GM23338 (cell line): ENCODE measurements around the gene F12. TPM values are rescaled to one million over a fixed set of nuclear protein-coding genes. Genes with fewer than 3 reads are reported as not detected.

ENCODE experiments used
- ATAC-seq: fragments of 200-7000 bp; cut with Tn5 transposase; 3 replicates; pipeline ENCODE4 v1.9.1; 2020
- DNase-seq: peaks from one replicate; pipeline ENCODE4 v3.0.0-alpha.2; 2015; ENCODE audit warnings: low spot score
- H2AFZ ChIP-seq: fragments of 200-600 bp; sonication (generic); 2 replicates; pipeline ENCODE4 v1.8.0; 2016; ENCODE audit warnings: antibody characterized with exemption, mild to moderate bottlenecking, moderate library complexity
- H3F3A ChIP-seq: fragments of 200-600 bp; sonication (generic); replicated peaks from 2 replicates; pipeline ENCODE4 v1.8.0; 2017; ENCODE audit warnings: antibody characterized with exemption, mixed run types, low read depth
- H3K27ac ChIP-seq: fragments of 200-600 bp; sonication (generic); 2 replicates; pipeline ENCODE4 v1.6.1; 2016; ENCODE audit warnings: low read depth
- H3K27me3 ChIP-seq: fragments of 200-600 bp; sonication (generic); 2 replicates; pipeline ENCODE4 v1.8.0; 2016; ENCODE audit warnings: mild to moderate bottlenecking, mixed run types, moderate library complexity; ENCODE audit not compliant: insufficient read depth
- H3K36me3 ChIP-seq: fragments of 200-600 bp; sonication (generic); 2 replicates; pipeline ENCODE4 v1.8.0; 2016; ENCODE audit warnings: mild to moderate bottlenecking; ENCODE audit not compliant: insufficient read depth
- H3K4me1 ChIP-seq: fragments of 200-600 bp; sonication (generic); 2 replicates; pipeline ENCODE4 v1.8.0; 2016; ENCODE audit warnings: mild to moderate bottlenecking, moderate library complexity; ENCODE audit not compliant: insufficient read depth
- H3K4me2 ChIP-seq: fragments of 200-600 bp; sonication (generic); 2 replicates; pipeline ENCODE4 v1.7.1; 2017; ENCODE audit warnings: mixed run types
- H3K4me3 ChIP-seq: fragments of 200-600 bp; sonication (generic); 2 replicates; pipeline ENCODE4 v1.6.1; 2016; ENCODE audit warnings: mixed run types
- H3K79me2 ChIP-seq: fragments of 200-600 bp; sonication (generic); replicated peaks from 2 replicates; pipeline ENCODE4 v1.8.0; 2017; ENCODE audit warnings: mild to moderate bottlenecking; ENCODE audit not compliant: insufficient read depth
- H3K9me2 ChIP-seq: fragments of 200-600 bp; sonication (generic); 2 replicates; pipeline ENCODE4 v1.8.0; 2017; ENCODE audit not compliant: insufficient read depth
- H4K20me1 ChIP-seq: fragments of 200-600 bp; sonication (generic); replicated peaks from 2 replicates; pipeline ENCODE4 v1.8.0; 2017; ENCODE audit warnings: mild to moderate bottlenecking; ENCODE audit not compliant: insufficient read depth
- H3K27ac Mint-ChIP-seq: 2 replicates; pipeline ENCODE4 v1.8.0; 2020; ENCODE audit warnings: inconsistent platforms, mild to moderate bottlenecking, moderate library complexity, mixed read lengths
- H3K27me3 Mint-ChIP-seq: 3 replicates; pipeline ENCODE4 v1.8.0; 2022; ENCODE audit warnings: low read depth, mild to moderate bottlenecking, moderate library complexity, mixed read lengths, inconsistent platforms; ENCODE audit not compliant: insufficient read depth, poor library complexity
- H3K36me3 Mint-ChIP-seq: 3 replicates; pipeline ENCODE4 v1.8.0; 2021; ENCODE audit warnings: low read depth, mild to moderate bottlenecking, inconsistent platforms, moderate library complexity, mixed read lengths
- H3K4me1 Mint-ChIP-seq: 3 replicates; pipeline ENCODE4 v1.8.0; 2020; ENCODE audit warnings: mild to moderate bottlenecking, inconsistent platforms, mixed read lengths
- H3K4me3 Mint-ChIP-seq: 3 replicates; pipeline ENCODE4 v1.8.0; 2021; ENCODE audit warnings: moderate library complexity, mild to moderate bottlenecking, inconsistent platforms, mixed read lengths
- H3K9me3 Mint-ChIP-seq: 3 replicates; pipeline ENCODE4 v1.8.0; 2020; ENCODE audit warnings: moderate library complexity, mild to moderate bottlenecking, inconsistent platforms, mixed read lengths
- CREB1 ChIP-seq: fragments of 250-450 bp; sonication (Bioruptor Pico); IDR thresholded peaks from 2 replicates; pipeline ENCODE4 v1.5.0; 2020; ENCODE audit warnings: low read depth, mild to moderate bottlenecking, moderate library complexity
- CTCF ChIP-seq, 2 experiments: fragments of 200-600 bp in 1 of 2; sonication (generic) in 1 of 2; conservative IDR thresholded peaks; 2 replicates each; pipeline versions ENCODE4 v1.5.1 to v1.6.1; 2016 to 2017; ENCODE audit warnings: antibody characterized with exemption in 2 of 2, low read depth in 2 of 2, mild to moderate bottlenecking in 2 of 2, moderate library complexity in 1 of 2
- ETS1 ChIP-seq: IDR thresholded peaks from 2 replicates; pipeline ENCODE4 v1.6.1; 2016; ENCODE audit warnings: antibody characterized with exemption
- EZH2phosphoT487 ChIP-seq: fragments of 200-600 bp; sonication (generic); IDR thresholded peaks from one replicate; pipeline ENCODE4 v1.8.1; 2018; ENCODE audit warnings: antibody characterized with exemption; ENCODE audit not compliant: unreplicated experiment
- JUNB ChIP-seq: IDR thresholded peaks from one replicate; pipeline ENCODE4 v1.6.1; 2016; ENCODE audit warnings: antibody characterized with exemption; ENCODE audit not compliant: unreplicated experiment
- POLR2AphosphoS5 ChIP-seq: IDR thresholded peaks from 2 replicates; pipeline ENCODE4 v1.6.1; 2016; ENCODE audit warnings: antibody characterized with exemption, low read depth
- REST ChIP-seq: IDR thresholded peaks from one replicate; pipeline ENCODE4 v1.6.1; 2018; ENCODE audit warnings: antibody characterized with exemption; ENCODE audit not compliant: unreplicated experiment
- STAT1 ChIP-seq: IDR thresholded peaks from one replicate; pipeline ENCODE4 v1.6.1; 2016; ENCODE audit warnings: antibody characterized with exemption; ENCODE audit not compliant: unreplicated experiment
- ZNF114 ChIP-seq: fragments of 250-450 bp; sonication (Bioruptor Pico); IDR thresholded peaks from 2 replicates; pipeline ENCODE4 v1.5.0; 2020; ENCODE audit warnings: mild to moderate bottlenecking, moderate library complexity
- ZNF331 ChIP-seq: fragments of 250-450 bp; sonication (Bioruptor Pico); IDR thresholded peaks from 2 replicates; pipeline ENCODE4 v1.5.0; 2020; ENCODE audit warnings: low read depth, mild to moderate bottlenecking, moderate library complexity
- polyA plus RNA-seq: library from polyadenylated mRNA; unstranded; fragments of >200 nt; fragmentation: Nextera tagmentation; extraction: Ambion mirVana; gene quantifications from 2 replicates; pipeline ENCODE4 v1.2.1, GENCODE V29; 2016
- total RNA-seq: library from RNA; depleted of rRNA; stranded (reverse); fragments of >200 nt; shearing (Covaris generic); gene quantifications from 2 replicates; pipeline ENCODE4 v1.2.3, GENCODE V29; 2014

The F12 gene
- total and polyA plus RNA-seq, 2 experiments from 2014 or later, result 2.9 to 8.0 TPM

- TF ChIP-seq ETS1 (no peak), ZNF331 (no peak), JUNB (no peak), ZNF114 (CRISPR knock-in tag) (no peak), POLR2AphosphoS5 (no peak), CTCF (conservative IDR thresholded peaks at IDR 0.05; ENCODE audit: low read depth in 2 of 2) (no peak)
Measured at GRCh38 chr5:177410575-177410974, 1.2 kb upstream of the F12 start (continued).

GRCh38 chr5:177405805-177406204, 3.6 kb downstream of the F12 start:
- H3K4me3 Mint-ChIP-seq, result no peak overlapping the region
- H3K27me3 Mint-ChIP-seq, result peaks cover 63% of the 10 kb centered on the region
- no peaks in the 10 kb centered on the region for H4K20me1 ChIP-seq
- no peak overlapping the region for H3K4me2 ChIP-seq
- H3F3A ChIP-seq, result peaks cover 16% of the 10 kb centered on the region
- no peak overlapping the region for H3K27ac Mint-ChIP-seq
- H3K27me3 ChIP-seq, result peaks cover 74% of the 10 kb centered on the region
- no peak overlapping the region for H2AFZ ChIP-seq
- H3K4me1 ChIP-seq, result peaks cover 6% of the 10 kb centered on the region; the same call in 1 of the 2 replicates
- H3K9me2 ChIP-seq, result peaks cover 3% of the 10 kb centered on the region; the same call in 1 of the 2 replicates
- no peaks in the 10 kb centered on the region for H3K79me2 ChIP-seq
- ATAC-seq (no peak), DNase-seq (no peak)
- H3K36me3 Mint-ChIP-seq, result no peaks in the 10 kb centered on the region
- H3K27ac ChIP-seq, result no peak overlapping the region
- no peaks in the 10 kb centered on the region for H3K36me3 ChIP-seq
- TF ChIP-seq ZNF331 (no peak), STAT1 (no peak)
- H3K9me3 Mint-ChIP-seq, result no peaks in the 10 kb centered on the region
- peaks cover 12% of the 10 kb centered on the region; the same call in 2 of the 3 replicates for H3K4me1 Mint-ChIP-seq
- no peak overlapping the region for H3K4me3 ChIP-seq

GRCh38 chr5:177405312-177405711, 4.1 kb downstream of the F12 start:
- Histone ChIP-seq H3K27ac (no peak overlapping the region), H3K9me2 (peaks cover 3% of the 10 kb centered on the region; the same call in 1 of the 2 replicates), H3K79me2 (no peaks in the 10 kb centered on the region), H4K20me1 (no peaks in the 10 kb centered on the region), H3K4me2 (no peak overlapping the region), H3K27me3 (peaks cover 79% of the 10 kb centered on the region), H3F3A (peaks cover 16% of the 10 kb centered on the region), H3K4me3 (no peak overlapping the region), H3K36me3 (no peaks in the 10 kb centered on the region), H2AFZ (no peak overlapping the region), H3K4me1 (peaks cover 6% of the 10 kb centered on the region; the same call in 1 of the 2 replicates)
- Mint-ChIP-seq H3K4me3 (peak overlapping the region; percentile 57; the same call in 1 of the 3 replicates), H3K9me3 (no peaks in the 10 kb centered on the region), H3K36me3 (no peaks in the 10 kb centered on the region), H3K27me3 (peaks cover 64% of the 10 kb centered on the region), H3K27ac (no peak overlapping the region), H3K4me1 (peaks cover 12% of the 10 kb centered on the region; the same call in 2 of the 3 replicates)
- DNase-seq, result no peak
- no peak for ATAC-seq
- no peak for TF ChIP-seq STAT1
- TF ChIP-seq REST, result no peak
- TF ChIP-seq POLR2AphosphoS5, result no peak
- no peak for TF ChIP-seq ZNF331
- TF ChIP-seq CREB1 (CRISPR knock-in tag), result no peak
- no peak for TF ChIP-seq EZH2phosphoT487
- TF ChIP-seq ETS1, result no peak
